NT2/D1 (cell line): ENCODE results near the gene JUN.

Experiments used
- SUZ12 ChIP-seq: IDR thresholded peaks from 2 replicates; pipeline ENCODE4 v1.6.1; 2011; ENCODE audit not compliant: insufficient read length, insufficient read depth; ENCODE audit errors: extremely low read depth
- ZNF274 ChIP-seq: IDR thresholded peaks from 2 replicates; pipeline ENCODE4 v1.6.1; 2011; ENCODE audit warnings: mild to moderate bottlenecking, low read depth, low read length

- TF ChIP-seq SUZ12 (no peak), ZNF274 (no peak)
These were observed 29.1 kb upstream of the JUN start for GRCh38 chr1:58812926-58813325.
